ENCODE data around the gene DOC2A. TPM values are rescaled to one million over a fixed set of nuclear protein-coding genes. Genes with fewer than 3 reads are reported as not detected.

Gene DOC2A
- total RNA-seq, 1 donor from 2014 or later, result 0.17 TPM

DNA sequence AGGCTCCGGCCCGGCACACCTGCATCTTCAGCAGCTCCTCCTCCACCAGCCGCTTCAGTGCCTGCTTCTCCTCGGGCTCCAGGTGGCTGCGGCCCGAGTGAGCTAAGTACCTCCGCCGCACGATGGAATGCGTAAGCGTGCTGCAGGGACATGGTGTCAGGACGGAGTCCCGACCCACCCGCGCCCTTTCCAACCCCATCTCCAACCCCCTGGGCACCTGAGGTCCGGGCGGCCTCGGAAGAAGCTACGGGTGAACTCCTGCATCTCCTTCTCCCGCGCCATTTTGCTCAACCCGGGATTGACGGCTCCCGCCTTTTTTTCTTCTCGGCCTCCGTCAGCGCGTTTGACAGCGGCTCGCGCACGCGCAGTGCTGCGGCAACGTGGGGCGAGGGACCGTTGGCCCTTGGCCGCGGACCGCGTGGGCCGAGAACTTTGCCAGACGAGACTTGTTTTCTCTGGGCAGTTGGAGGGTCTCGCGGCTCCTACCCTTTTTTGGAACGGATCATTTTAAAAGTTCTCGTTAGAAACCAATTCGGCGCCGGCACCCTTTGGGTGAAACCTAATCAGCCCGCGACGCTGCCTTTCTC, 15.4 kb downstream of the DOC2A start, which contains the start of gene HIRIP3:
Gene HIRIP3 (minus strand): TSS at position 294 of the 587 bp plus-strand sequence. CDS start 12 bp downstream, at position 282.
- TF ChIP-seq, protein P1, sequence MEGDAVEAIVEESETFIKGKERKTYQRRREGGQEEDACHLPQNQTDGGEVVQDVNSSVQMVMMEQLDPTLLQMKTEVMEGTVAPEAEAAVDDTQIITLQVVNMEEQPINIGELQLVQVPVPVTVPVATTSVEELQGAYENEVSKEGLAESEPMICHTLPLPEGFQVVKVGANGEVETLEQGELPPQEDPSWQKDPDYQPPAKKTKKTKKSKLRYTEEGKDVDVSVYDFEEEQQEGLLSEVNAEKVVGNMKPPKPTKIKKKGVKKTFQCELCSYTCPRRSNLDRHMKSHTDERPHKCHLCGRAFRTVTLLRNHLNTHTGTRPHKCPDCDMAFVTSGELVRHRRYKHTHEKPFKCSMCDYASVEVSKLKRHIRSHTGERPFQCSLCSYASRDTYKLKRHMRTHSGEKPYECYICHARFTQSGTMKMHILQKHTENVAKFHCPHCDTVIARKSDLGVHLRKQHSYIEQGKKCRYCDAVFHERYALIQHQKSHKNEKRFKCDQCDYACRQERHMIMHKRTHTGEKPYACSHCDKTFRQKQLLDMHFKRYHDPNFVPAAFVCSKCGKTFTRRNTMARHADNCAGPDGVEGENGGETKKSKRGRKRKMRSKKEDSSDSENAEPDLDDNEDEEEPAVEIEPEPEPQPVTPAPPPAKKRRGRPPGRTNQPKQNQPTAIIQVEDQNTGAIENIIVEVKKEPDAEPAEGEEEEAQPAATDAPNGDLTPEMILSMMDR (conservative IDR thresholded peaks at IDR 0.05; ENCODE audit: low read depth, low read length), result no peak
- peak within 1 kb of the TSS; percentile 97 for H3K4me3 ChIP-seq (ENCODE audit: low read depth, low read length)
- DNase-seq (ENCODE audit: low read depth), result peak; percentile 18

DNA sequence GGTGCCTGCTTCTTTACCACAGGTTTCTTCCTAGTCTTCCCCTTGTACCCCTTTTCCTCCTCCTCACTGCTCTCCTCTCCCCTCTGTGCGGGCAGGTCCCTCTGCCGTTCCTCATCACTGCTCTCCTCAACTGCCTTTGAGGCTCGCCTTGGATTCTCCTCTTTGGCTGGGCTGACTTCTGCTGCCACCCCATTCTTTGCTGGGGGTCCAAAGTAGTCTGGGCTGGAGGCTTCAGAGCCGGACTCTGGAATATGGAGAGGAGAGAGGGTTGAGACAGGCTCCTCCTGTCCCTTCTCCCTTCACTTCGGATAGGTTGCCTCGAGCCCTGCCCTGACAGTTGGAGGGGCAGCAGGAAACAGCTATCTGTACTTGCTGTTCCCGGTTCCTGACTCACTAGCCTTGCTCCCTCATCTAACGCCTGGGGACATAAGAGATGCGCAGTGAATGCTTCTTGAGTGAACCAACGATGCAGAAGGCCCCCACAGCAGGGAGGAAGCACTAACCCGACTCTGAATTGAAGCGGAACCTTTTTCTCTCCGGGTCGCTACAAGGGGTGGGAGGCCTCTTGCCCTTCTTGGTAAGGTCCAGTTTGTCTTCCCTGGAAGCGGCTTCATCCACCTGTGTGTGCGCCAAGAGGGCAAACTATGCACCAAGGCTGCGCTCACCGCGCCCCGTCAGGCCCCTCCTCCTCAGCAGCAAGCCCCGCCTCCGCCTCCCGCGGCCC, 16.1 kb downstream of the DOC2A start:
- H3K4me3 ChIP-seq (ENCODE audit: low read depth, low read length), result peak overlapping the region; percentile 97
- DNase-seq (ENCODE audit: low read depth), result no peak
- TF ChIP-seq, protein P1 (conservative IDR thresholded peaks at IDR 0.05; ENCODE audit: low read depth, low read length), result no peak

DNA sequence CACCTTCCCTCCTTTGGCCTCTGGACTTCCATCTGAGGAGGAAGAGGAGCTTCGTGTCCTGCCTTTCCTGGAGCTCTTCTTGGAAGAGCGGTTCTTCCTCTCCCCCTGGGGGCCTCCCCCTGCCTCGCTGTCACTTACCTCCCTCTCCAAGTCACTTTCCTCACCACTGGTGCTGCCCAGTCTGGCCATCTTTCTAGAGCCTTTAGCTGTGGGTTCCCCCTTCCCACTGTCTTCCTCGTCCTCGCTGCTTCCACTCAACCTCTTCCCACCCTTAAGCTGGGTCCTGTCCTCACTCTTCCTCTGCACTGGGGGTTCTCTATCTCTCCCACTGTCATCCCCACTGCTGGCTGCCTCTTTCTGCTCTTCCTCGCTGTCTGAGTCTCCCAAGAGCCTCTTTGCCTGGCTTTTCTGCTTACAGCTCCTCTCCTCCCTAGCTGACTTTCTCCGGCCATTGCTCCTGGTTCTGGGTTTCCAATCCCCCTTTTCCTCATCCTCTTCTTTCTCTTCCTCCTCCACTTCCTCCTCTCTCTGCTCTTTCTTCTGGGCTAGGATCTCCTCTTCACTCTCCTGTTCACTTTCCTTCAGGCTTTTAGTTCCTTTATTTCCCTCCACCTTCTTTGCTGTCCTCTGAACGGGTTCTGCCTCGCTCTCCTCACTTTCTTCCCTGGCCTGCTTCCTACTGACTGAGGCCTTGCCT, 16.8 kb downstream of the DOC2A start:
- H3K4me3 ChIP-seq (ENCODE audit: low read depth, low read length), result no peak overlapping the region
- TF ChIP-seq, protein P1 (conservative IDR thresholded peaks at IDR 0.05; ENCODE audit: low read depth, low read length), result no peak

DNA sequence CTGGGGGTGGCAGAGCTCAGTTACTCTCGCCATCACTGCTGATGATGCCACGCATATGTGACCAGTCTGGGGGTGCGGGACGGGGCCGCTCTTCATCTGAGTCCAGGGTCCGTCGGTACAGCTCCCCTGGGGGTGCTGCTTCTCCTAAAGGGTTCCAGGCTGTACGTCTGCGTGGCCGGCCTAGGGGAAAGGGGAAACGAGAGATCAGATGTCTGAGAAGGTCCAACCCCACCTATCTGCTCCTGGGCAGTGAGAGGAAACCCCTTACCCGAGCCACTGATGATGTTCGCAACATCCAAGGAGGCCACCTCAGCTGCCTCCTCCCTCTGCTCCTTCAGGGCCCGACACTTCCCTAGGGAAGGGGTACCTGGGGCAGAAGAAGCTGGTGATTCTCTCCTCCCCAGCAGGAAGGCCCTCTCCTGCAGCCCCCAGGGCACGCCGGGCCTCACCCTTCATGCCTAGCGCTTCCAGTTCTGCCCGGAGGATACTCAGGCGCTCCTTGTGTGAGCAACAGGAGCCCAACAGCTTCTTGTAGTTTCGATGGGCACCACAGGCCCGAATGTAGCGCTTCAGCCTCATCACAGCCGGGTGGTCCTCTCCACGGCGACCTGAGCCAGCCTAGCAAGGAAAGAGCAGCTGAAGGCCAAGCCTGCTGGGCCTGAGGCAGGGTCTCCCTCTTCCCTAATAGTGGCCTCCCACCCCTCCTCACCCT, 17.5 kb downstream of the DOC2A start:
- H3K4me3 ChIP-seq (ENCODE audit: low read depth, low read length), result no peak overlapping the region
- TF ChIP-seq, protein P1 (conservative IDR thresholded peaks at IDR 0.05; ENCODE audit: low read depth, low read length), result no peak
- DNase-seq (ENCODE audit: low read depth), result no peak

More for the DNA sequence above, 16.8 kb downstream of the DOC2A start:
- no peak for DNase-seq (ENCODE audit: low read depth)

DNA sequence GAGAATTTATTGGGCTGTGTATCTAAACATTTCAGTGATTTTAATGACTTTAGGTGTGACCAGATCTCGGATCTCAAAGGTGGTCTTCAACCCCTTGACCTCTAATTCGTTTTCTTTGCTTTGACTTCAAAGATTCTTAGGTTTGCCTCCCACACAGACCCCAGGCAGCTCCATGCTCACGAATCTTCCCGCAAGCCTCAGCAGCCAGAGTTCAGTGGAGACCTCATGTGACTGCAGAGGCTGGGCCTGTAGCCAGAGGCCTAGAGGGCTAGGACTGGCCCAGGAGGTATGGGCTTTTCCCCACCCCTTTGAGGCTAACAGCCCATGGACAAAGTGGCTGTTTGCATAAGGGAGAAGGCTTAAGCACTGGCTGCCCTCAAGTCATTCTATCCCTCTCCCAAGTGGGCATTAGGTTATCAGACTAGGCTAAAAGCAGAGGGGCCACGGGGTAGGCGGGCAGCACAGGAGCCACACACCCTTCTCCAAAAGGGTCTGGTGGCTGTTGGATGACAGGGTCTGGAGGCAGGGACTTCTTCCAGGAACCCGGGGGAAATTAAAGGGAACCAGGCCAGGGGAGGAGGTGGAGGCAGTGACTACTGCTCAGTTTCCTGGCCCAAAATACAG, 18.4 kb downstream of the DOC2A start:
- TF ChIP-seq, protein P1 (conservative IDR thresholded peaks at IDR 0.05; ENCODE audit: low read depth, low read length), result no peak
- no peak overlapping the region for H3K4me3 ChIP-seq (ENCODE audit: low read depth, low read length)
- DNase-seq (ENCODE audit: low read depth), result peak; percentile 18

DNA sequence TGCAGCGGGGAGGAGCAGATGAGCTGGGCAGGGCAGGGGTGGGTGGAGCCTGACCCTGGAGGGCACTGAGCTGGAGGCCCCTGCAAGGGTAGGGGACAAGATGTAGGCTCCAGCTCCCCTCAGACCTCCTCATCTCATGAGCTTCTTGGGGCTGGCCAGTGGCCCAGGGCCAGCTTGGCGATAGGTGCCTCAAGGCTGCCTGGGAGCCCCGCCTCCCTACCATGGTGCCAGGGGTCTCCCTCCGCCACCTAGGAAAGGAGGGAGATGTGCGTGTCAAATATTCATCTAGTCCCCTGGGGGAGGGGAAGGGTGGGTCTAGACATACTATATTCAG, 19.3 kb downstream of the DOC2A start:
- no peak overlapping the region for H3K4me3 ChIP-seq (ENCODE audit: low read depth, low read length)
- TF ChIP-seq, protein P1 (conservative IDR thresholded peaks at IDR 0.05; ENCODE audit: low read depth, low read length), result no peak
- DNase-seq (ENCODE audit: low read depth), result no peak

Data from epithelial cell of proximal tubule (primary cell).